ENCODE results near the gene INVS. TPM values are rescaled to one million over a fixed set of nuclear protein-coding genes. Genes with fewer than 3 reads are reported as not detected.

The INVS gene
- total RNA-seq, 1 experiment from 2014 or later, result 21.1 TPM

GRCh38 chr9:100090880-100091279 is 8.2 kb upstream of the INVS start:
- ChIA-PET CTCF (no interaction called here), RAD21 (ENCODE audit: low non-redundant PET in 1 of 2, low total read pairs in 2 of 2, uncharacterized antibody in 2 of 2, unreplicated experiment in 2 of 2) (no interaction called here), POLR2A (no interaction called here)
- Histone ChIP-seq H3K27me3 (ENCODE audit: insufficient read depth, low read length) (no peaks in the 10 kb centered on the region), H4K20me1 (ENCODE audit: insufficient read depth) (peaks cover 3% of the 10 kb centered on the region; the same call in 1 of the 2 replicates), H3K27ac (ENCODE audit: low read depth, low read length) (no peak overlapping the region), H3K4me3 (replicated peaks in 1 of 2; ENCODE audit: low read depth in 1 of 2, low read length in 2 of 2) (no peak overlapping the region), H2AFZ (ENCODE audit: low read depth, low read length, poor library complexity, severe bottlenecking) (no peak overlapping the region), H3K4me1 (ENCODE audit: control insufficient read depth in 1 of 2, insufficient read depth in 2 of 2, low read length in 2 of 2) (no peaks in the 10 kb centered on the region), H3K79me2 (ENCODE audit: insufficient read depth, low read length) (peaks cover 90% of the 10 kb centered on the region), H3K9ac (ENCODE audit: low read length) (no peak overlapping the region), H3K4me2 (ENCODE audit: low read length) (no peak overlapping the region), H3K9me3 (ENCODE audit: control insufficient read depth in 1 of 2, insufficient read depth in 1 of 2, low read depth in 1 of 2, low read length in 2 of 2) (no peaks in the 10 kb centered on the region), H3K36me3 (ENCODE audit: control insufficient read depth in 1 of 2, insufficient read depth in 2 of 2, low read length in 2 of 2) (no peaks in the 10 kb centered on the region), H3K9me2 (ENCODE audit: insufficient read depth) (no peaks in the 10 kb centered on the region)
- intact Hi-C loops (cut with micrococcal nuclease), result no loop called here
- TF ChIP-seq TCF7L2 (IDR thresholded peaks at IDR 0.05; ENCODE audit: borderline replicate concordance, extremely low read depth, insufficient read depth, insufficient read length) (no peak), CTCF (IDR thresholded peaks at IDR 0.05 in 2 of 3, conservative IDR thresholded peaks at IDR 0.05 in 1 of 3; ENCODE audit: borderline replicate concordance in 1 of 3, insufficient read depth in 1 of 3, low read depth in 2 of 3, low read length in 2 of 3) (no peak), REST (IDR thresholded peaks at IDR 0.05; ENCODE audit: low read depth) (no peak), JUND (IDR thresholded peaks at IDR 0.05) (no peak), ELF1 (IDR thresholded peaks at IDR 0.05; ENCODE audit: borderline replicate concordance, low read depth) (no peak), CBX3 (IDR thresholded peaks at IDR 0.05; ENCODE audit: low read depth) (no peak), EGR1 (IDR thresholded peaks at IDR 0.05; ENCODE audit: low read depth) (no peak), POLR2AphosphoS5 (IDR thresholded peaks at IDR 0.05; ENCODE audit: low read depth, low read length) (no peak), ATF3 (IDR thresholded peaks at IDR 0.05) (no peak), POLR2A (IDR thresholded peaks at IDR 0.05; ENCODE audit: borderline replicate concordance, extremely low read depth, insufficient read depth, insufficient read length) (no peak), ZFX (IDR thresholded peaks at IDR 0.05) (no peak), ZNF274 (IDR thresholded peaks at IDR 0.05; ENCODE audit: low read depth, low read length) (no peak), EZH2phosphoT487 (IDR thresholded peaks at IDR 0.05; ENCODE audit: borderline replicate concordance) (no peak), SIN3A (IDR thresholded peaks at IDR 0.05; ENCODE audit: low read depth) (no peak), MAX (IDR thresholded peaks at IDR 0.05) (no peak)
- DNase-seq (ENCODE audit: low read depth, low spot score), result no peak
- ATAC-seq, result no peak
- no TSS peak for BruUV-seq (replicated peaks)

All from HCT116 (cell line).